Right lobe of liver (tissue), 4 donors: ENCODE results near the gene PRPSAP2.

Experiments
- CTCF ChIP-seq, 4 donors: fragments of 200-600 bp in 3 of 4; fragments of 450-650 bp in 1 of 4; IDR thresholded peaks; one replicate each; pipeline versions ENCODE4 v1.5.1 to v1.8.0; 2016 to 2022; ENCODE audit warnings: antibody characterized with exemption in 4 of 4, mild to moderate bottlenecking in 2 of 4
- POLR2A ChIP-seq: fragments of 450-650 bp; IDR thresholded peaks from one replicate; pipeline ENCODE4 v1.6.1; 2017; ENCODE audit warnings: antibody characterized with exemption, mild to moderate bottlenecking
- donor health status: DM: no; HTN: no; CAD: no.
- donor health status: DM: no; HTN: no; CAD: no.
- donor health status: DM: no; HTN: yes; CAD: no.

GRCh38 chr17:18921912-18922451 lies 64.1 kb downstream of the PRPSAP2 start:
- TF ChIP-seq CTCF (IDR thresholded peaks at IDR 0.05) (no peak), POLR2A (no peak)
